HepG2 (cell line): ENCODE data around the gene MYL11. TPM values are rescaled to one million over a fixed set of nuclear protein-coding genes. Genes with fewer than 3 reads are reported as not detected.
A peak's percentile ranks its signal among the peaks of the same experiment; 100 is the strongest.

ENCODE experiments used
- ATAC-seq: fragments of 200-7000 bp; cut with Tn5 transposase; 3 replicates; pipeline ENCODE4 v1.9.1; 2020; ENCODE audit warnings: mild to moderate bottlenecking, moderate library complexity
- BruUV-seq: library from RNA; stranded (reverse); fragments of 400-500 nt; replicated peaks from 2 replicates; lab custom pipeline; 2021; lab: Mats Ljungman, UMichigan
- CTCF ChIA-PET: fragments of 300-600 bp; formaldehyde crosslinking; extraction: SDS; loops from one replicate; lab custom pipeline; 2021; ENCODE audit warnings: low total read pairs, inconsistent platforms, low intra/inter-chr PET ratio; lab: Yijun Ruan, JAX
- POLR2A ChIA-PET: fragments of 350-600 bp; sonication (Branson Sonifier 250); formaldehyde crosslinking; loops from one replicate; lab custom pipeline; 2020; ENCODE audit warnings: antibody characterized with exemption, inconsistent platforms; lab: Yijun Ruan, JAX
- DNase-seq: peaks from one replicate; pipeline ENCODE4 v3.0.0-alpha.2; 2015; ENCODE audit warnings: low spot score
- FAIRE-seq: peaks from 3 replicates; lab custom pipeline; 2011; peaks lifted over from hg19 to GRCh38; lab: Jason Lieb, UNC
- H2AFZ ChIP-seq: one replicate; pipeline ENCODE4 v1.6.1; 2011; ENCODE audit warnings: low read length, inconsistent platforms
- H3K27ac ChIP-seq: fragments of 300-600 bp; 3 replicates; pipeline ENCODE4 v1.8.0; 2011; ENCODE audit warnings: mixed run types, mild to moderate bottlenecking, mixed read lengths, low read length, inconsistent platforms; ENCODE audit not compliant: insufficient read depth; ENCODE audit errors: extremely low read length
- H3K27me3 ChIP-seq, 2 experiments: fragments of 200-600 bp in 1 of 2; 2 replicates in 1 of 2; 3 replicates in 1 of 2; pipeline versions ENCODE4 v1.6.0 to v1.8.0; 2011; ENCODE audit warnings: low read length in 2 of 2, mild to moderate bottlenecking in 2 of 2, moderate library complexity in 2 of 2, inconsistent platforms in 1 of 2; ENCODE audit not compliant: insufficient read depth in 2 of 2, control insufficient read depth in 1 of 2
- H3K36me3 ChIP-seq, 2 experiments: fragments of 200-600 bp in 1 of 2; replicated peaks in 1 of 2; 2 replicates in 1 of 2; 3 replicates in 1 of 2; pipeline versions ENCODE4 v1.5.1 to v1.8.0; 2011; ENCODE audit warnings: low read length in 2 of 2, inconsistent platforms in 1 of 2; ENCODE audit not compliant: insufficient read depth in 2 of 2, control insufficient read depth in 1 of 2
- H3K4me1 ChIP-seq: 2 replicates; pipeline ENCODE4 v1.5.1; 2012; ENCODE audit warnings: low read length, inconsistent platforms; ENCODE audit not compliant: insufficient read depth
- H3K4me2 ChIP-seq: 2 replicates; pipeline ENCODE4 v1.6.0; 2011; ENCODE audit warnings: low read depth, low read length, inconsistent platforms
- H3K4me3 ChIP-seq, 3 experiments: fragments of 200-600 bp in 1 of 3; sonication (generic), shearing (Covaris generic) in 1 of 3; replicated peaks in 1 of 3; 2 replicates each; pipeline ENCODE4 v1.5.1; 2011 to 2016; ENCODE audit warnings: low read length in 3 of 3, inconsistent platforms in 2 of 3, low read depth in 2 of 3, mild to moderate bottlenecking in 2 of 3, control low read depth in 1 of 3, mixed read lengths in 1 of 3; ENCODE audit not compliant: insufficient read depth in 1 of 3
- H3K79me2 ChIP-seq: one replicate; pipeline ENCODE4 v1.6.1; 2011; ENCODE audit warnings: low read length, inconsistent platforms; ENCODE audit not compliant: insufficient read depth
- H3K9ac ChIP-seq: 2 replicates; pipeline ENCODE4 v1.6.0; 2011; ENCODE audit warnings: mild to moderate bottlenecking, low read depth, low read length, inconsistent platforms; ENCODE audit not compliant: insufficient read depth
- H3K9me3 ChIP-seq: 2 replicates; pipeline ENCODE4 v1.5.1; 2012; ENCODE audit warnings: mild to moderate bottlenecking, low read length
- H4K20me1 ChIP-seq: 2 replicates; pipeline ENCODE4 v1.6.0; 2011; ENCODE audit warnings: inconsistent platforms, mild to moderate bottlenecking, low read length, moderate library complexity; ENCODE audit not compliant: insufficient read depth
- HCFC1 ChIP-seq: fragments of 150-350 bp; IDR thresholded peaks from 2 replicates; pipeline ENCODE4 v1.6.1; 2014; ENCODE audit warnings: low read depth, low read length
- HNRNPUL1 ChIP-seq: fragments of 200-400 bp; formaldehyde crosslinking; IDR thresholded peaks from 2 replicates; pipeline ENCODE4 v1.6.1; 2017; ENCODE audit warnings: low read depth, mild to moderate bottlenecking, low read length, moderate library complexity
- ISX ChIP-seq: sonication (generic); formaldehyde crosslinking; conservative IDR thresholded peaks from 2 replicates; pipeline ENCODE4 v1.5.0; 2020; ENCODE audit warnings: missing genetic modification reagents
- KLF12 ChIP-seq: sonication (generic); formaldehyde crosslinking; IDR thresholded peaks from 2 replicates; pipeline ENCODE4 v1.4.0; 2020; ENCODE audit warnings: missing genetic modification reagents, borderline replicate concordance
- MZF1 ChIP-seq: sonication (generic); formaldehyde crosslinking; IDR thresholded peaks from 2 replicates; pipeline ENCODE4 v1.8.1; 2023; ENCODE audit warnings: mild to moderate bottlenecking, missing genetic modification reagents, borderline replicate concordance
- PLRG1 ChIP-seq: fragments of 450-650 bp; conservative IDR thresholded peaks from 2 replicates; pipeline ENCODE4 v1.6.1; 2016
- PRPF4 ChIP-seq: fragments of 200-400 bp; formaldehyde crosslinking; IDR thresholded peaks from 2 replicates; pipeline ENCODE4 v1.6.1; 2016; ENCODE audit warnings: low read length, low read depth; ENCODE audit not compliant: poor library complexity, severe bottlenecking
- ZNF10 ChIP-seq: sonication (generic); formaldehyde crosslinking; IDR thresholded peaks from 2 replicates; pipeline ENCODE4 v1.4.0; 2020; ENCODE audit warnings: mild to moderate bottlenecking, low read depth, missing genetic modification reagents, borderline replicate concordance
- ZNF569 ChIP-seq: sonication (generic); formaldehyde crosslinking; IDR thresholded peaks from 2 replicates; pipeline ENCODE4 v1.5.0; 2020; ENCODE audit warnings: mild to moderate bottlenecking, missing genetic modification reagents, moderate library complexity, borderline replicate concordance
- ZNF772 ChIP-seq: sonication (generic); formaldehyde crosslinking; IDR thresholded peaks from 2 replicates; pipeline ENCODE4 v1.5.0; 2020; ENCODE audit warnings: mild to moderate bottlenecking, missing genetic modification reagents
- ZNF850 ChIP-seq: sonication (generic); formaldehyde crosslinking; conservative IDR thresholded peaks from 2 replicates; pipeline ENCODE4 v1.9.0; 2021; ENCODE audit warnings: mild to moderate bottlenecking, missing genetic modification reagents
- WGBS: methylation state at CpG from one replicate; pipeline ENCODE4 v1.1.6; 2017; ENCODE audit warnings: low lambda C conversion rate; 5-methylcytosine and 5-hydroxymethylcytosine counted together
- in situ Hi-C: cut with HindIII; loops from 2 replicates; pipeline ENCODE4 v1.10.0; 2017; ENCODE audit warnings: low pct_unique_long_range_greater_than_20kb; ENCODE audit not compliant: extremely low pct_ligation_motif_present
- intact Hi-C: fragments of 100-400 bp; cut with micrococcal nuclease; formaldehyde crosslinking; loops from one replicate; pipeline ENCODE4 v1.10.0; 2022; ENCODE audit not compliant: unreplicated experiment
- polyA plus RNA-seq, 8 experiments: library from polyadenylated mRNA; depleted of rRNA in 3 of 8; stranded (reverse) in 7 of 8; unstranded in 1 of 8; fragments of >200 nt; fragmentation: Illumina TruSeq in 4 of 8; extraction: Trizol in 4 of 8; gene quantifications; 2 replicates each; pipeline versions ENCODE4 v1.2.1 to v1.2.3, GENCODE V29; 2011 to 2016; ENCODE audit warnings: low read depth in 4 of 8, missing spikeins in 1 of 8, mixed read lengths in 1 of 8; ENCODE audit not compliant: insufficient read depth in 1 of 8
- total RNA-seq, 5 experiments: library from RNA; depleted of rRNA; stranded (reverse); fragments of >200 nt; fragmentation: Illumina TruSeq; extraction: Trizol; gene quantifications; 2 replicates each; pipeline ENCODE4 v1.2.3, GENCODE V29; 2016; ENCODE audit warnings: low read depth in 1 of 5
- TF ChIP-seq, protein P1 (sequence below): sonication (generic); formaldehyde crosslinking; IDR thresholded peaks from 2 replicates; pipeline ENCODE4 v1.4.0; 2020; ENCODE audit warnings: mild to moderate bottlenecking, missing genetic modification reagents
- TF ChIP-seq, protein P2 (sequence below): sonication (generic); formaldehyde crosslinking; IDR thresholded peaks from 2 replicates; pipeline ENCODE4 v1.8.1; 2023; ENCODE audit warnings: mild to moderate bottlenecking, moderate library complexity, missing genetic modification reagents

Gene MYL11
- total and polyA plus RNA-seq, 2 of the 13 experiments (the other 11 are each of a cell fraction or from before 2014, with no cell fraction given) = not detected

DNA sequence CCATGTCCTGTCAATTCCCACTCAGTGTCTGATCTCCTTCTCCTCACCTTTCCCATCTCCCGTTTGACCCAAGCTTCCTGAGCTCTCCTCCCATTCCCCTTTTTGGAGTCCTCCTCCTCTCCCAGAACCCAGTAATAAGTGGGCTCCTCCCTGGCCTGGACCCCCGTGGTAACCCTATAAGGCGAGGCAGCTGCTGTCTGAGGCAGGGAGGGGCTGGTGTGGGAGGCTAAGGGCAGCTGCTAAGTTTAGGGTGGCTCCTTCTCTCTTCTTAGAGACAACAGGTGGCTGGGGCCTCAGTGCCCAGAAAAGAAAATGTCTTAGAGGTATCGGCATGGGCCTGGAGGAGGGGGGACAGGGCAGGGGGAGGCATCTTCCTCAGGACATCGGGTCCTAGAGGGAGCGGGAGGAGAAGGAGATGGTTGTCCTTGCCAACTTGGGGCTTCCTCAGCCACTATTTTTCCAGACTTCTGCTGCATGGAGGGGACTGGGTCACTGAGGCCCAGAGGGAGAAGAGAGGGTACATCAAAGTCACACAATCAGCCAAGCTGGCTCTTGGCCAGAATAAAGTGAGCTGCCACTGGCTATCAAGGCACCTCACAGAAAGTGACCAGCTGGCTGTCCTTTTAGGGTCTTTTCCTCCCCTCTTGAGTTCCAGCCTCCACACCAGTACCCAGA lies 2.4 kb upstream of the MYL11 start:
- Histone ChIP-seq H3K9me3 (no peaks in the 10 kb centered on the region), H2AFZ (peak overlapping the region; percentile 73)
- no peak for DNase-seq
- in situ Hi-C loops = no loop called here
- TF ChIP-seq PLRG1 = no peak
- no peak for TF ChIP-seq KLF12
- TF ChIP-seq HCFC1 = no peak
- TF ChIP-seq HNRNPUL1 = no peak
- no peak for TF ChIP-seq ZNF10 (CRISPR knock-in tag)
- TF ChIP-seq, all 625 proteins: peak for 0
- ATAC-seq (no peak), FAIRE-seq (no peak)
- ChIA-PET POLR2A (interaction anchor here (1.3 to 4.7 kb wide), 6 partner anchors 10 to 37 kb away, joined by 4 to 94 read pairs (median 18); partner anchors contain the start of genes CD2BP2, SEPTIN1, ZNF48 and ZNF771), CTCF (no interaction called here)
- intact Hi-C loops = no loop called here
- Histone ChIP-seq H3K27me3 (no peaks in the 10 kb centered on the region; a peak in 1 of 5 replicates), H3K4me3 (peak overlapping the region in 1 of 3 experiments; percentile 74; a peak in 1 of 6 replicates), H3K4me2 (peak overlapping the region; percentile 85), H3K9ac (peak overlapping the region; percentile 0; the same call in 1 of the 2 replicates), H3K4me1 (peaks cover 46% of the 10 kb centered on the region), H4K20me1 (peaks cover 20% of the 10 kb centered on the region; the same call in 1 of the 2 replicates), H3K79me2 (peaks cover 25% of the 10 kb centered on the region), H3K36me3 (no peaks in the 10 kb centered on the region), H3K27ac (no peak overlapping the region)
- 46% methylated on average over 6 of the region's 6 CpGs for WGBS
- BruUV-seq = no TSS peak

DNA sequence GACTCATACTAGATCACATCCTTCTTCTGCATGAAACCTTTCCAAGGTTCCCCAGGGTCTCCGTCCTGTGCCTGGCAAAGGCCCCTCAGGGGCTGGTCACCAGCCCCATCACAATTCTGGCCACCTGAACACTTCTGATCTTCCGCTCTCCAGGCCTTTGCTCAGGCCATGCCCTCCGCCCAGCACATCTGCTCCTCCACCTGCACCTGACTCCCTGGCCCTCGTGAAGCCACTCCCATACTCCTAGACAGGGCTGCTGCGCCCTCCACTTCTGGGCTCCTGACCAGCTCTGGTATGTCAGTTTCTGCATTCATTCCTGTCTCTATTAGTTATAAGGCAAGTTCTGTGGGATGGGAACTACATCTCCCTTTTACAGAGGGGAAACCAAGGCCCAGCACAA lies 1.9 kb upstream of the MYL11 start:
- Histone ChIP-seq H3K36me3 (no peaks in the 10 kb centered on the region), H2AFZ (no peak overlapping the region), H3K4me3 (no peak overlapping the region), H3K27ac (no peak overlapping the region), H4K20me1 (peaks cover 14% of the 10 kb centered on the region; the same call in 1 of the 2 replicates), H3K9me3 (no peaks in the 10 kb centered on the region), H3K9ac (no peak overlapping the region; the same call in 1 of the 2 replicates), H3K4me2 (peak overlapping the region; percentile 85), H3K27me3 (no peaks in the 10 kb centered on the region; a peak in 1 of 5 replicates), H3K4me1 (peaks cover 46% of the 10 kb centered on the region), H3K79me2 (peaks cover 20% of the 10 kb centered on the region)
- POLR2A ChIA-PET = interaction anchor here (1.3 to 2.6 kb wide), 3 partner anchors 10 to 37 kb away, joined by 4 to 11 read pairs (median 6); partner anchors contain the start of genes SEPTIN1 and ZNF771
- BruUV-seq = no TSS peak
- CTCF ChIA-PET = no interaction called here
- ATAC-seq = no peak
- intact Hi-C loops (no loop called here), in situ Hi-C loops (no loop called here)
- 46% methylated on average over 5 of the region's 5 CpGs for WGBS
- DNase-seq = no peak
- FAIRE-seq = no peak
- no peak for TF ChIP-seq ZNF569 (CRISPR knock-in tag)
- TF ChIP-seq, protein P1, sequence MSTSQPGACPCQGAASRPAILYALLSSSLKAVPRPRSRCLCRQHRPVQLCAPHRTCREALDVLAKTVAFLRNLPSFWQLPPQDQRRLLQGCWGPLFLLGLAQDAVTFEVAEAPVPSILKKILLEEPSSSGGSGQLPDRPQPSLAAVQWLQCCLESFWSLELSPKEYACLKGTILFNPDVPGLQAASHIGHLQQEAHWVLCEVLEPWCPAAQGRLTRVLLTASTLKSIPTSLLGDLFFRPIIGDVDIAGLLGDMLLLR (CRISPR knock-in tag) = no peak
- TF ChIP-seq ISX = no peak
- TF ChIP-seq, protein P2, sequence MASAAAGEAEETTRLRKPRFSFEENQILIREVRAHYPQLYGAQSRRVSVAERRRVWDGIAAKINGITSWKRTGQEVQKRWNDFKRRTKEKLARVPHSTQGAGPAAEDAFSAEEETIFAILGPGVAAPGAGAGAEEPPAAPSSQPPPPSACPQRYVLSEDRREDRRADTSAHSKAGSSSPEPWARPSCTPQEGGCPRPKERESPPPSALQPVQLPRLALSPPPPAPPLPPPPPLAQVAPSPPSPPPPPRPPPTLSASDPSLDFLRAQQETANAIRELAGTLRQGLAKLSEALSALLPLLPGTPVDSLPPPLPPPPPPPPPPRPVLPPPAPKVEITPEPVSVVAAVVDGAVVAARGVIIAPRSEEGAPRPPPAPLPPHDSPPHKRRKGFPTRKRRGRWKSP = no peak
- TF ChIP-seq MZF1 (CRISPR knock-in tag) = no peak
- TF ChIP-seq ZNF850 (CRISPR knock-in tag) = no peak
- TF ChIP-seq PRPF4 = no peak
- TF ChIP-seq ZNF772 (CRISPR knock-in tag) = no peak
